Superior temporal gyrus (tissue), 1 donor: Measurements from ENCODE around the gene CSPG4.
"Not testable (repeated sequence)": the region's sequence is repeated elsewhere in the genome, so short reads cannot be mapped to it uniquely, and the experiment has no call there.

Source experiments
- DNase-seq: peaks from one replicate; pipeline ENCODE4 v3.0.0-alpha.2; 2016; ENCODE audit errors: extremely low spot score

The CSPG4 gene

GRCh38 chr15:75703440-75704262 lies 9.0 kb downstream of the CSPG4 start:
- not testable (repeated sequence) for DNase-seq

- no peak for DNase-seq
Measured at GRCh38 chr15:75702436-75702835, 10.2 kb downstream of the CSPG4 start.

GRCh38 chr15:75701071-75702003 lies 11.3 kb downstream of the CSPG4 start:
- DNase-seq, result not testable (repeated sequence)

GRCh38 chr15:75699961-75700874 lies 12.4 kb downstream of the CSPG4 start:
- not testable (repeated sequence) for DNase-seq

GRCh38 chr15:75699517-75699916 lies 13.1 kb downstream of the CSPG4 start:
- not testable (repeated sequence) for DNase-seq

- DNase-seq, result not testable (repeated sequence)
Measured at GRCh38 chr15:75697974-75698747, 14.5 kb downstream of the CSPG4 start.

- DNase-seq, result no peak
Measured at GRCh38 chr15:75697523-75697922, 15.1 kb downstream of the CSPG4 start.

- DNase-seq, result no peak
Measured at GRCh38 chr15:75696854-75697259, 15.8 kb downstream of the CSPG4 start.

- peak; percentile 15 for DNase-seq
Measured at GRCh38 chr15:75696311-75696720, 16.3 kb downstream of the CSPG4 start.

GRCh38 chr15:75695634-75696310 lies 16.9 kb downstream of the CSPG4 start:
- no peak for DNase-seq

GRCh38 chr15:75695220-75695619 lies 17.4 kb downstream of the CSPG4 start:
- no peak for DNase-seq

GRCh38 chr15:75694241-75695182 lies 18.1 kb downstream of the CSPG4 start:
- DNase-seq, result peak; percentile 71

GRCh38 chr15:75693501-75694240 lies 19.0 kb downstream of the CSPG4 start:
- no peak for DNase-seq

- DNase-seq, result not testable (repeated sequence)
Measured at GRCh38 chr15:75693028-75693427, 19.6 kb downstream of the CSPG4 start.

- DNase-seq, result not testable (repeated sequence)
Measured at GRCh38 chr15:75692311-75692710, 20.3 kb downstream of the CSPG4 start.

GRCh38 chr15:75689429-75689828 lies 23.2 kb downstream of the CSPG4 start:
- DNase-seq, result not testable (repeated sequence)

- no peak for DNase-seq
Measured at GRCh38 chr15:75688831-75689230, 23.8 kb downstream of the CSPG4 start.

GRCh38 chr15:75688278-75688557 lies 24.4 kb downstream of the CSPG4 start:
- no peak for DNase-seq
